Heart left ventricle (tissue), 13 donors: ENCODE measurements around the gene HES6.

Experiments used
- CTCF ChIP-seq, 12 donors: fragments of 200-600 bp; sonication (generic) in 4 of 12; IDR thresholded peaks; one replicate each; pipeline versions ENCODE4 v1.5.0 to v1.8.0; 2018 to 2022; ENCODE audit warnings: antibody characterized with exemption in 12 of 12, mild to moderate bottlenecking in 5 of 12
- POLR2A ChIP-seq, 2 donors: fragments of 450-650 bp; IDR thresholded peaks; one replicate each; pipeline ENCODE4 v1.6.1; 2017; ENCODE audit warnings: antibody characterized with exemption in 2 of 2, mild to moderate bottlenecking in 2 of 2, moderate library complexity in 2 of 2
- donor health status: ischemic (EF 13 %, LVEDD 7.1; RV severe dilation, severe dysfunction).
- donor health status: DM: no; HTN: yes; CAD: no.
- donor health status: DM: no; HTN: no; CAD: no.
- donor health status: ischemic (EF 25% LVEDD 6.9; RV normal size, moderate dysfunction).
- donor health status: ischemic (EF 25% LVEDD 5.7; RV mildly dilated, moderate dysfunction).
- donor health status: ischemic (EF 35%, LVEDD 5.7; RV mildly dilated, moderate dysfunction).
- donor health status: nonischemic (EF 11% LVEDD 7.7; RV severe dilation, severe dysfunction).
- donor health status: DM: yes; HTN: yes; CAD: no.
- donor health status: PGD.
- donor health status: ischemic (EF 29% LVEDD 5.4; RV normal size, mild dysfunction).
- donor health status: nonischemic (EF 23%, LVEDD 6.1; RV moderate dilation, normal function).

GRCh38 chr2:238281826-238282480, 42.1 kb upstream of the HES6 start:
- TF ChIP-seq CTCF (IDR thresholded peaks at IDR 0.05) (no peak), POLR2A (IDR thresholded peaks at IDR 0.05) (no peak)
